GM12878 (cell line): ENCODE data around the gene ARHGAP9. TPM values are rescaled to one million over a fixed set of nuclear protein-coding genes. Genes with fewer than 3 reads are reported as not detected.

ENCODE experiments used
- ATAC-seq: fragments of 200-7000 bp; cut with Tn5 transposase; 3 replicates; pipeline ENCODE4 v1.9.1; 2020; ENCODE audit warnings: mild to moderate bottlenecking, moderate library complexity
- BruUV-seq: library from RNA; stranded (reverse); fragments of 400-500 nt; replicated peaks from 2 replicates; lab custom pipeline; 2021; lab: Mats Ljungman, UMichigan
- CTCF ChIA-PET: fragments of 300-600 bp; sonication (Branson Sonifier 250); formaldehyde crosslinking; extraction: SDS; loops from one replicate; lab custom pipeline; 2021; ENCODE audit warnings: inconsistent platforms; lab: Yijun Ruan, JAX
- POLR2A ChIA-PET: fragments of 350-600 bp; formaldehyde crosslinking; extraction: SDS; loops from one replicate; lab custom pipeline; 2021; ENCODE audit warnings: inconsistent platforms; lab: Charles Lee
- RAD21 ChIA-PET: fragments of 300-600 bp; sonication (Branson Sonifier 250); formaldehyde crosslinking; loops from one replicate; lab custom pipeline; 2023; ENCODE audit warnings: antibody characterized with exemption; ENCODE audit not compliant: unreplicated experiment; lab: Charles Lee
- SMC1A ChIA-PET: fragments of 300-600 bp; sonication (Branson Sonifier 250); formaldehyde crosslinking; loops from one replicate; lab custom pipeline; 2023; ENCODE audit not compliant: unreplicated experiment, uncharacterized antibody; lab: Charles Lee
- DNase-seq: peaks from one replicate; pipeline ENCODE4 v3.0.0-alpha.2; 2011; ENCODE audit warnings: low read depth, low spot score
- FAIRE-seq: peaks from 3 replicates; lab custom pipeline; 2011; peaks lifted over from hg19 to GRCh38; lab: Jason Lieb, UNC
- H2AFZ ChIP-seq: 2 replicates; pipeline ENCODE4 v1.6.0; 2011; ENCODE audit warnings: low read depth, low read length, control low read depth; ENCODE audit not compliant: control insufficient read depth
- H3K27ac ChIP-seq: 2 replicates; pipeline ENCODE4 v1.5.1; 2011; ENCODE audit warnings: control low read depth; ENCODE audit not compliant: control insufficient read depth, insufficient read depth
- H3K27me3 ChIP-seq, 2 experiments: replicated peaks in 1 of 2; 2 replicates each; pipeline versions ENCODE4 v1.6.0 to v1.6.1; 2011; ENCODE audit warnings: low read length in 1 of 2; ENCODE audit not compliant: control insufficient read depth in 2 of 2, insufficient read depth in 2 of 2
- H3K36me3 ChIP-seq, 2 experiments: 2 replicates each; pipeline ENCODE4 v1.5.1; 2011; ENCODE audit warnings: low read length in 1 of 2; ENCODE audit not compliant: control insufficient read depth in 2 of 2, insufficient read depth in 2 of 2
- H3K4me1 ChIP-seq: 2 replicates; pipeline ENCODE4 v1.6.1; 2011; ENCODE audit warnings: mild to moderate bottlenecking, low read length, moderate library complexity, mixed read lengths; ENCODE audit not compliant: control insufficient read depth, insufficient read depth
- H3K4me2 ChIP-seq: 2 replicates; pipeline ENCODE4 v1.6.0; 2011; ENCODE audit warnings: control low read depth; ENCODE audit not compliant: control insufficient read depth, insufficient read depth
- H3K4me3 ChIP-seq: fragments of 200-600 bp; sonication (generic); 2 replicates; pipeline ENCODE4 v1.5.1; 2016
- H3K79me2 ChIP-seq: 2 replicates; pipeline ENCODE4 v1.6.0; 2011; ENCODE audit warnings: low read length; ENCODE audit not compliant: control insufficient read depth, insufficient read depth
- H3K9ac ChIP-seq: 2 replicates; pipeline ENCODE4 v1.8.0; 2011; ENCODE audit warnings: low read length, control low read depth, mixed read lengths; ENCODE audit not compliant: control insufficient read depth, insufficient read depth
- H3K9me3 ChIP-seq: replicated peaks from 3 replicates; pipeline ENCODE4 v1.5.1; 2011; ENCODE audit warnings: mild to moderate bottlenecking, low read length; ENCODE audit not compliant: control insufficient read depth, insufficient read depth
- H4K20me1 ChIP-seq: 2 replicates; pipeline ENCODE4 v1.6.0; 2011; ENCODE audit not compliant: control insufficient read depth, insufficient read depth
- ATF7 ChIP-seq: fragments of 450-650 bp; IDR thresholded peaks from 2 replicates; pipeline ENCODE4 v1.6.1; 2016; ENCODE audit warnings: low read depth, mild to moderate bottlenecking
- CREM ChIP-seq: IDR thresholded peaks from 2 replicates; pipeline ENCODE4 v1.6.1; 2014; ENCODE audit warnings: antibody characterized with exemption, low read depth
- IKZF2 ChIP-seq, 2 experiments: fragments of 450-650 bp; IDR thresholded peaks; 2 replicates each; pipeline ENCODE4 v1.6.1; 2017; ENCODE audit warnings: mild to moderate bottlenecking in 2 of 2, moderate library complexity in 2 of 2
- NR2F1 ChIP-seq: fragments of 450-650 bp; conservative IDR thresholded peaks from 2 replicates; pipeline ENCODE4 v1.6.1; 2017; ENCODE audit warnings: mild to moderate bottlenecking
- WGBS: methylation state at CpG from one replicate; pipeline ENCODE4 v1.1.6; 2016; ENCODE audit warnings: low lambda C conversion rate; ENCODE audit not compliant: insufficient replicate concordance, insufficient coverage; ENCODE audit errors: missing lambda C conversion rate; 5-methylcytosine and 5-hydroxymethylcytosine counted together
- in situ Hi-C: fragments of 300-500 bp; cut with MboI; formaldehyde crosslinking; loops from 9 replicates; pipeline ENCODE4 v1.14.3; 2018; ENCODE audit warnings: mixed read lengths
- intact Hi-C: fragments of 100-400 bp; cut with micrococcal nuclease; formaldehyde crosslinking; loops from one replicate; pipeline ENCODE4 v1.14.2; 2022; ENCODE audit not compliant: unreplicated experiment
- polyA plus RNA-seq, 11 experiments: library from polyadenylated mRNA; depleted of rRNA in 4 of 11; unstranded in 6 of 11; stranded (reverse) in 5 of 11; fragments of >200 nt; fragmentation: Nextera tagmentation in 4 of 11; fragmentation: Illumina TruSeq in 1 of 11; extraction: Ambion mirVana in 4 of 11; extraction: Trizol in 1 of 11; gene quantifications; 1 replicate in 1 of 11; 2 replicates in 10 of 11; pipeline versions ENCODE4 v1.2.1 to v1.2.3, GENCODE V29; 2011 to 2016; ENCODE audit warnings: inconsistent platforms in 2 of 11, missing spikeins in 2 of 11, low read depth in 1 of 11
- total RNA-seq, 4 experiments: library from RNA; depleted of rRNA in 3 of 4; stranded (reverse); fragments of >200 nt in 3 of 4; fragmentation: Illumina TruSeq in 1 of 4; extraction: Trizol in 1 of 4; gene quantifications; 2 replicates each; pipeline versions ENCODE4 v1.2.1 to v1.2.3, GENCODE V29; 2013 to 2021
- TF ChIP-seq, protein P1 (sequence below): fragments of 450-650 bp; IDR thresholded peaks from 2 replicates; pipeline ENCODE4 v1.6.1; 2016; ENCODE audit warnings: mild to moderate bottlenecking, moderate library complexity, borderline replicate concordance
- TF ChIP-seq, protein P2 (sequence below): IDR thresholded peaks from 2 replicates; pipeline ENCODE4 v1.6.1; 2011; ENCODE audit warnings: borderline replicate concordance, low read depth, mild to moderate bottlenecking, moderate library complexity, mixed read lengths, low read length; ENCODE audit not compliant: insufficient read depth; ENCODE audit errors: extremely low read length

ARHGAP9 gene
- total and polyA plus RNA-seq, 10 of the 15 experiments (the other 5 are each of a cell fraction or from before 2014, with no cell fraction given), result 19.5 to 102 (median 76.8) TPM

DNA sequence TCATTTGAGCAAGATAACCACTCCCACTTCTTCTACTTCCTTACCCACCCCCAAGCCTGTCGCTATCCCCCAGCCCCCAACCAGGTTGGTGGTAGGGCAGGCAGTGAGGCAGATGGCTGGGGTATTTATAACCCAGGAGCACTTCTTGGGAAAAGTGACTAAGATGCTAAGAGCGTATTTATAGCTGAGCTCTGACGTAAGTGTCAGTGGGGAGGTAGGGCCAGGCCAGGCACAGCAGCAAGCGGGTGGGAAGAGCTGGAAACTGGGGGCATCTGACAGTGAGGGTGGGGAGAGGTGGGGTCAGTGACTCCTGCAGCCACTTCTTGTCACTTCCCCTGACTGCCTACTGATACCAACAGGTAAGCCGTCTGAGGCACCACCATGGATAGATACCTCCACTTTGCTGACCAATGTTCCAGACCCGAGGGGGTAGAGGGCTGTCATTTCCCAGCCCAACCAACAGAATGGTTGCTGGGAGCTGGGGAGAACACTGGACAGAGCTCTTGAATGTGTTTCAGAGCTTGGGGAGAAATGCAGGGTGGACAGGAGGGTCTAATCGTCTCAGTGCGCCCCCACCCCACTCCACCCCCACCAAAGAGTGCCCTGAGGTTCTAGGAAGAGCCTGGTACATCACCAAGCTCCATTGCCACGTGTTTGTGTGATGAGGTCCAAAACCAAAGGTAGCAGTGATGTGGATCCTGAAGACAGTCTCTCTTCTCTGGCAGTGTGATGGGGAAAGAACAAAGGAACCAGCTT lies 27.3 kb downstream of the ARHGAP9 start:
- Histone ChIP-seq H3K4me1 (peaks cover 6% of the 10 kb centered on the region), H3K9ac (no peak overlapping the region), H3K79me2 (no peaks in the 10 kb centered on the region), H3K27ac (no peak overlapping the region), H3K4me2 (no peak overlapping the region), H3K9me3 (no peaks in the 10 kb centered on the region), H3K36me3 (no peaks in the 10 kb centered on the region), H2AFZ (peak overlapping the region; percentile 76), H3K4me3 (no peak overlapping the region), H4K20me1 (no peaks in the 10 kb centered on the region), H3K27me3 (no peaks in the 10 kb centered on the region)
- TF ChIP-seq IKZF2 (IDR thresholded peaks at IDR 0.05) (peak; percentile 9 to 41; a peak in 2 of 4 replicates), CREM (peak; percentile 29; the same call in 1 of the 2 replicates), NR2F1 (0 out of 2 replicates have a peak, but pooled peaks have one; percentile 29), ATF7 (peak; percentile 65)
- TF ChIP-seq, protein P1, sequence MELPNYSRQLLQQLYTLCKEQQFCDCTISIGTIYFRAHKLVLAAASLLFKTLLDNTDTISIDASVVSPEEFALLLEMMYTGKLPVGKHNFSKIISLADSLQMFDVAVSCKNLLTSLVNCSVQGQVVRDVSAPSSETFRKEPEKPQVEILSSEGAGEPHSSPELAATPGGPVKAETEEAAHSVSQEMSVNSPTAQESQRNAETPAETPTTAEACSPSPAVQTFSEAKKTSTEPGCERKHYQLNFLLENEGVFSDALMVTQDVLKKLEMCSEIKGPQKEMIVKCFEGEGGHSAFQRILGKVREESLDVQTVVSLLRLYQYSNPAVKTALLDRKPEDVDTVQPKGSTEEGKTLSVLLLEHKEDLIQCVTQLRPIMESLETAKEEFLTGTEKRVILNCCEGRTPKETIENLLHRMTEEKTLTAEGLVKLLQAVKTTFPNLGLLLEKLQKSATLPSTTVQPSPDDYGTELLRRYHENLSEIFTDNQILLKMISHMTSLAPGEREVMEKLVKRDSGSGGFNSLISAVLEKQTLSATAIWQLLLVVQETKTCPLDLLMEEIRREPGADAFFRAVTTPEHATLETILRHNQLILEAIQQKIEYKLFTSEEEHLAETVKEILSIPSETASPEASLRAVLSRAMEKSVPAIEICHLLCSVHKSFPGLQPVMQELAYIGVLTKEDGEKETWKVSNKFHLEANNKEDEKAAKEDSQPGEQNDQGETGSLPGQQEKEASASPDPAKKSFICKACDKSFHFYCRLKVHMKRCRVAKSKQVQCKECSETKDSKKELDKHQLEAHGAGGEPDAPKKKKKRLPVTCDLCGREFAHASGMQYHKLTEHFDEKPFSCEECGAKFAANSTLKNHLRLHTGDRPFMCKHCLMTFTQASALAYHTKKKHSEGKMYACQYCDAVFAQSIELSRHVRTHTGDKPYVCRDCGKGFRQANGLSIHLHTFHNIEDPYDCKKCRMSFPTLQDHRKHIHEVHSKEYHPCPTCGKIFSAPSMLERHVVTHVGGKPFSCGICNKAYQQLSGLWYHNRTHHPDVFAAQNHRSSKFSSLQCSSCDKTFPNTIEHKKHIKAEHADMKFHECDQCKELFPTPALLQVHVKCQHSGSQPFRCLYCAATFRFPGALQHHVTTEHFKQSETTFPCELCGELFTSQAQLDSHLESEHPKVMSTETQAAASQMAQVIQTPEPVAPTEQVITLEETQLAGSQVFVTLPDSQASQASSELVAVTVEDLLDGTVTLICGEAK, result no peak
- TF ChIP-seq, protein P2, sequence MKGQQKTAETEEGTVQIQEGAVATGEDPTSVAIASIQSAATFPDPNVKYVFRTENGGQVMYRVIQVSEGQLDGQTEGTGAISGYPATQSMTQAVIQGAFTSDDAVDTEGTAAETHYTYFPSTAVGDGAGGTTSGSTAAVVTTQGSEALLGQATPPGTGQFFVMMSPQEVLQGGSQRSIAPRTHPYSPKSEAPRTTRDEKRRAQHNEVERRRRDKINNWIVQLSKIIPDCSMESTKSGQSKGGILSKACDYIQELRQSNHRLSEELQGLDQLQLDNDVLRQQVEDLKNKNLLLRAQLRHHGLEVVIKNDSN, result no peak
- POLR2A ChIA-PET, result interaction anchor here (0.5 to 6.1 kb wide), 23 partner anchors 8 to 210 kb away, joined by 3 to 29 read pairs (median 4); partner anchors contain the start of genes DDIT3 and INHBC
- intact Hi-C loops, result no loop called here
- in situ Hi-C loops, result loop anchor here (10.0 kb wide), 1 partner anchor 138 kb away; no protein-coding TSS in a partner anchor
- no TSS peak for BruUV-seq
- CTCF ChIA-PET, result interaction anchor here (0.6 to 11.0 kb wide), 60 partner anchors 8 to 354 kb away, joined by 3 to 540 read pairs (median 6); partner anchors contain the start of genes DCTN2, INHBC, SHMT2 and STAC3
- SMC1A ChIA-PET, result interaction anchor here (0.7 to 7.6 kb wide), 45 partner anchors 7 to 239 kb away, joined by 3 to 226 read pairs (median 3); partner anchors contain the start of genes ARHGAP9, INHBC and SHMT2
- peak; percentile 1; the same call in 2 of the 3 replicates for ATAC-seq
- WGBS, result 25% methylated on average over 9 of the region's 9 CpGs
- DNase-seq, result no peak
- FAIRE-seq, result no peak
- RAD21 ChIA-PET, result interaction anchor here (0.6 to 6.8 kb wide), 39 partner anchors 8 to 769 kb away, joined by 3 to 224 read pairs (median 5); partner anchors contain the start of genes DDIT3, INHBC, SHMT2 and STAC3
